ENCODE measurements around the gene CAPN5.
"Not testable (repeated sequence)": the region's sequence is repeated elsewhere in the genome, so short reads cannot be mapped to it uniquely, and the experiment has no call there.

CAPN5 gene

DNA sequence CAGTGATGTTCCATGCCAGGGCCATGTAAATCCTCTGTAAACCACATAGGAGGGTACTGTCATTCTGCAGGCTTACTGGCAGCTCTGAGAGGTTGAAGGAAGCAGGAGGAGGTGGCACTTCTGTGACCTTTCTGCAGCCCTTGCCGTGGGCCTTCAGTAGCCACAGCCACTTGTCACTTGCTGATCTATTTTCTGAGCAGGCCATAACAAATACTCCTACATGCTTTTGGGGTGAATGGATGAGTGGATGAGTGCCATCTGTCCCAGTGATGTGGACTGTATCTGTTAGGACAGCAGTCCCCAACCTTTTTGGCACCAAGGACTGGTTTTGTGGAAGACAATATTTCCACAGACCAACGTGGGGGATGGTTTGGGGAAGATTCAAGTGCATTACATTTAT, 22.4 kb upstream of the CAPN5 start:
- DNase-seq (ENCODE audit: low read depth), result no peak

DNA sequence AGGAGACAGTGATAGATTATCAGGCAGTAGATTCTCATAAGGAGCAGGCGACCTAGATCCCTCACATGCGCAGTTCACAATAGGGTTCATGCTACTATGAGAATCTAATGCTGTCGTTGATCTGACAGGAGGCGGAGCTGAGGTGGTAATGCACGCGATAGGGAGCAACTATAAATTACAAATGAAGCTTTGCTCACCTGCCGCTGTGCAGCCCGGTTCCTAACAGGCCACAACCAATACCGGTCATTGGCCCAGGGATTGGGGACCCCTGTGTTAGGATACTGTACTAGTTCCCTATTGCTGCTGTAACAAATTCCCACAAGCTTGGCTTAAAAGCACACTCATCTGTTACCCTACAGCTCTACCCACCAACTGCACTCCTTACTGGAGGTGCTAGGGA, 21.9 kb upstream of the CAPN5 start:
- no peak for DNase-seq (ENCODE audit: low read depth)

GRCh38 chr11:77046060-77046501, 20.7 kb upstream of the CAPN5 start:
- DNase-seq (ENCODE audit: low read depth), result no peak

DNA sequence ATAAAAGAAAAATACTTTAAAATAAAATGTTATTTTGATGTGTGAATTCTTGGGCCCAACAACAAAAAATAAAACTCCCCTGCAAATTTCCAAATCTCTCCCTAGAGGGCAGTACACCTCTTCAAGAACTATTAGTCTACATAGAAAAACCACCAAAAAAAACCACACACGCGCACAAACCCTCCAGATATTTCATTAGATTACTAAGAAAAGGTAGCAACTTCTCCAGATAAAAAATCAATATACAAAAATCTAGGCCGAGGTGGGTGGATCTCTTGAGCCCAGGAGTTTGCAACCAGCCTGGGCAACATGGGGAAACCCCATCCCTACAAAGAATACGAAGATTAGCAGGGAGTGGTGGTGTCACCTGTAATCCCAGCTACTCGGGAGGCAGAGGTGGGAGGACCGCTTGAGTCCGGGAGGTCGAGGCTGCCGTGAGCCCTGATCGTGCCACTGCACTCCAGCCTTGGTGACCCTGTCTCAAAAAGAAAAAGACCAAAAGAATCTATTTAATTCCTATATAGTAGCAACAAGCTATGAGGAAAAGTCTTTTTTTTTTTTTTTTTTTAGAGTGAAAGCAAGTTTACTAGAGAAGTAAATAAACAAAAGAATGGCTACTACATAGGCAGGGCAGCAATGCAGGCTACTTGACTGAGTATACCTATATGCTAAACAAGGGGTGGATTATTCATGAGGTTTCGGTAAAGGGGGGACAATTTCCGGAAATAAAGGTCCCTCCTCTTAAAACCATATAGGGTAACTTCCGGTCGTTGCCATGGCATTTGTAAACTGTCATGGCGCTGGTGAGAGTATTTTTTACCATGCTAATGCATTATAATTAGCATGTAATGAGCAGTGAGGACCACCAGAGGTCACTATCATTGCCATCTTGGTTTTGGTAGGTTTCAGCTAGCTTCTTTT, 19.5 kb upstream of the CAPN5 start:
- DNase-seq (ENCODE audit: low read depth), result peak; percentile 89

DNA sequence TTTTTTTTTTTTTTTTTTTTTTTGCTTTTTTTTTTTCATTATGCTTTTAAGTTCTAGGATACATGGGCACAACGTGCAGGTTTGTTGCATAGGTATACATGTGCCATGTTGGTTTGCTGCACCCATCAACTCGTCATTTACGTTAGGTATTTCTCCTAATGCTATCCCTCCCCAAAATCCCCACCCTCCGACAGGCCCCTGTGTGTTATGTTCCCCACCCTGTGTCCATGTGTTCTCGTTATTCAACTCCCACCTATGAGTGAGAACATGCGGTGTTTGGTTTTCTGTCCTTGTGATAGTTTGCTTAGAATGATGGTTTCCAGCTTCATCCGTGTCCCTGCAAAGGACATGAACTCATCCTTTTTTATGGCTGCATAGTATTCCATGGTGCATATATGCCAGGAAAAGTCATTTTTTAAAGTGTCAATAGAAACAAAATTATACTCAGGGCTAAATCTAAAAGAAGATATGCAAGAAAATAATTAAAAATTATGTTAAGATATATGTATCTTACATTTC, 18.8 kb upstream of the CAPN5 start:
- DNase-seq (ENCODE audit: low read depth), result not testable (repeated sequence)

- DNase-seq (ENCODE audit: low read depth), result no peak
These were observed 17.7 kb upstream of the CAPN5 start for GRCh38 chr11:77049026-77049425.

DNA sequence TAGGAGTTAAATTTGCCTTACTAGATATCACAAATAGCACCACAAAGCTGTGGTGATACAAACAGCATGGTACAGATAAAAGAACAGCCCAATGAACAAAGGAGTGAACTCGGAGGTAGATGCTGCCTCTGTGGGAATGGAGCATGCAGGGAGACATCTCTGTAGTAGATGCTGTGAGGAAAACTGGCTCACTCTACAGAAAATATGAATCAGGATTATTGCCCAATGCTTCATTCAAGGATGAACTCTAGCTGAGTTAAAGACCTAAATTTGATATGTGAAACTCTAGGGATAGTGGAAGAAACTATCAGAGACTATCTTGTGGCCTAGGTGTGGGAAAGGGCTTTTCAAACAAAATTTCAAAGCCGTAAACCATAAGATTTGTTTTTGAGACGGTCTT, 15.3 kb upstream of the CAPN5 start:
- DNase-seq (ENCODE audit: low read depth), result no peak

- DNase-seq (ENCODE audit: low read depth), result no peak
These were observed 14.3 kb upstream of the CAPN5 start for GRCh38 chr11:77052518-77052917.

DNA sequence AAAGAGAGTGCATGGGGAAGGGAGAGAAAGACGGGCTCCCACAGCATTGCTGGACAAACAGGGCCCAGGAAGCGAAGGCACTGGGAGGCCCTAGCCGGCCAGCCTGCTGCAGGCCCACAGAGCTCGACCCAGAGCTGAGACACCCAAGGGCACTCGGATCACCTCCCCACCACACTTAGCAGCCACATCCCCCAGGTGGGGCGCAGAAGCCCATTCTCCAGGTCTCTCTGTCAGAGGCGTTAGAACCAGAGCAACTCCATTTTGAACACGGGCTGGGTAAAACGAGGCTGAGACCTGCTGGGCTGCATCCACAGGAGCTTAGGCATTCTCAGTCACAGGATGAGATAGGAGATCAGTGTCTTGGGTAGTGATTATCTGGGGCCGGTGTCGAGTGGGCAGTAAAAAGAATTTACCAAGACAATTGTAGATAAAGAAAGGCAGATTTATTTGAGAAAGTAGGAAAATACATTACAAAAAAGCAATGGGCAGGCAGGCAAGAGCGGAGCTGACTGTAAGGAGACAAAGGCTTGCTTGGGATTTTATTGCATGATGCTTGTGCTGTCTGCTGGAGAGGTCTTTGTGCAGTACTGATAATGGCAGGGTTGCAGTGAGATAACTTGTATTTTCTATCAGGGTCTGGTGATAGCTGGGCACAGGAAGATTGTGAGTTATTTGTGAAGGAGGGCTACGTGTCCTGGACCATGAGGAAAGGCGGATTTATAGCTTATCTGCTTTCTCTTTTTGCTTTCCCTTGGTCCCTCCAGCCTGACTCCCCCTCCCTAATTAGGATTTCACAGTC, 13.4 kb upstream of the CAPN5 start:
- DNase-seq (ENCODE audit: low read depth), result no peak

- no peak for DNase-seq (ENCODE audit: low read depth)
These were observed 12.7 kb upstream of the CAPN5 start for GRCh38 chr11:77054084-77054483.

DNA sequence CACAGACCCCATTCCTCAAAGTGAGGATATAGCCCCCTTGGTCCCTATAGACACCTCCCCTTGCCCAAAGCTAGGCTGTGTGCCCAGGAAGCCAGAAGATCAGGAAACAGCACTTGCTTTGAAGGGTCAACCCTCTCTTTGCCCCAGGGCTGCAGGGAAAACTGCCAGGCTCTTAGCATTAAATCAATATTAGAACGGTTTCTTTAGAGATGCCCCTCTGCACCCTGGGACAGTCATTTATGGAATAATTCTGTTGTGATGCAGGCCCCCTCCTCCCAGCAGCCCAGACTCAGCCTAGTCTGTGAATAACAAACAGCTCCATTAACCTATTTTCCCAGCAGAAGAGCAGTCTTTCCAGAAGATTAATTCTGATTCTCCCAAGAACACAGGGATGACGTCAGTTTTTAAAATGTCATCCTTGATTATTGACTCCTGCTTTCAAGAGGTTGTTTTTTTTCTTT, 11.6 kb upstream of the CAPN5 start:
- DNase-seq (ENCODE audit: low read depth), result no peak

DNA sequence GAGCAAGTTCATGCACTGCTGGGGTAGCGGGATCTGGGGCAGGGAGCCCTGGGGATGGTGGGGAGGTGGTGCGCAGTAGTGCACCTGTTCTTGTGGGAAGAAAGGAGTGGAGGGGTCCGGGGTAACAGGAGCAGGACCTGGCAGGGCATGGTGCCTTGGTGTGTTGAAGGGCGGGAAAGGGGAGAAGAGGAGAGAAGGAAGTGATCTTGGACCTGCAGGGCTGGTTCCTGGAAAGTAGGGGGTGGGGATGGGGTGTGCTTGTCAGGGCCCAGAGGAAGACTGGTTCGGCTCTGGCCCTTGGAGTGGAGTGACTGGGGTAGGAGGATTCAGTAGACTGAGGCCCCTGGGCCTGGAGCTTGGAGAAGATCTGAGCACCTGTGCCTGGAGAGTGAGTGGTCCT, 10.9 kb upstream of the CAPN5 start:
- DNase-seq (ENCODE audit: low read depth), result no peak

- no peak for DNase-seq (ENCODE audit: low read depth)
These were observed 9.9 kb upstream of the CAPN5 start for GRCh38 chr11:77056814-77057402.

- no peak for DNase-seq (ENCODE audit: low read depth)
These were observed 8.8 kb upstream of the CAPN5 start for GRCh38 chr11:77057938-77058474.

GRCh38 chr11:77058900-77059299, 7.9 kb upstream of the CAPN5 start:
- DNase-seq (ENCODE audit: low read depth), result no peak

GRCh38 chr11:77059806-77060205, 7.0 kb upstream of the CAPN5 start:
- DNase-seq (ENCODE audit: low read depth), result no peak

DNA sequence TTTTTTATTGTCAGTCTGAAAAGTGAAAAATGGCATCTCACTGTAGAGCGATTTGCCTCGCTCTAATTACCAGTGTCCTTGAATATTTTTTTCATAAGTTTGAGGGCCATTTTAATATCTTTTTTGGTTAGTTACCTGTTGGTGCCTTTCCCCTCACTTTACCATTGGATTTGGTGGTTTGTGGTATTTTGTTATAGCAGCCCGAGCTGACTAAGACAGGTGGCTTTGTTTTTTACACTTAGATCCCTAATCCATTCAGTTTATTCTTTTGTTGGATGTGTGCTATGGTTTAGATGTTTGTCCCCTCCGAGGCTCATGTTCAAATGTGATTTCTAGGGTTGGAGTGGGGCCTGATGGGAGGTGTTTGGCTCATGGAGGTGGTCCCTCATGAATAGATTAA, 6.5 kb upstream of the CAPN5 start:
- no peak for DNase-seq (ENCODE audit: low read depth)

DNA sequence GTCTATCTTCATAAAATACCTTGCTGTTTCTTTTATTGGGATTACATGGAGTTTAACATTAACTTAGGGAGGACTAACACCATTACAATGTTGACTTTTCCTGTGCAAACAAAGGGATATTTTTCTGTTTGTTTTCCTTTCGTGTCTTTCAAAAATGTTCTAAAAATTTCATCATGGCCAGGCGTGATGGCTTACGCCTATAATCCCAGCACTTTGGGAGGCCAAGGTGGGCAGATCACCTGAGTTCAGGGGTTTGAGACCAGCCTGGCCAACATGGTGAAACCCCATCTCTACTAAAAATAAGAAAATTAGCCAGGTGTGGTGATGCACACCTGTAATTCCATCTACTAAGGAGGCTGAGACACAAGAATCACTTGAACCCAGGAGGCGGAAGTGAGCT, 5.5 kb upstream of the CAPN5 start:
- not testable (repeated sequence) for DNase-seq (ENCODE audit: low read depth)

DNA sequence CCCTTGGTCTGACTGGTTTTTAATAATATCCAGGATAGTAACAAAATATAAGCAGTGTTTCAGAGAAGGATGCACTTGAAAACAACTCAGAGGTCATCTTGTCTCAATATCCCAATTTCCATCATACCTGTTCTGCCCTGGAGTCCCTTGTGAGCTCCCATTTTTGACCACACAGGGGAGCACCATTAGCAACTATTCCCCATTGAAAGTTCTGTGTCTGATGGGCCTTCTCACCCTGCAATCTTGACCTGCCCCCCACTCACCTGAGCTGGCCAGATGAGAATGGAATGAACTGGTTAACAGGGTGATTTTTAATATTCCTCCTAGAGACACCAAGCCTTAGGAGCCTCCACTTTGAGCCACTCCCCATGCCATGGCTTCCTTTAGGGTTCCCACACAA, 3.8 kb upstream of the CAPN5 start:
- no peak for DNase-seq (ENCODE audit: low read depth)

- DNase-seq (ENCODE audit: low read depth), result no peak
These were observed 3.4 kb upstream of the CAPN5 start for GRCh38 chr11:77063407-77063806.

DNA sequence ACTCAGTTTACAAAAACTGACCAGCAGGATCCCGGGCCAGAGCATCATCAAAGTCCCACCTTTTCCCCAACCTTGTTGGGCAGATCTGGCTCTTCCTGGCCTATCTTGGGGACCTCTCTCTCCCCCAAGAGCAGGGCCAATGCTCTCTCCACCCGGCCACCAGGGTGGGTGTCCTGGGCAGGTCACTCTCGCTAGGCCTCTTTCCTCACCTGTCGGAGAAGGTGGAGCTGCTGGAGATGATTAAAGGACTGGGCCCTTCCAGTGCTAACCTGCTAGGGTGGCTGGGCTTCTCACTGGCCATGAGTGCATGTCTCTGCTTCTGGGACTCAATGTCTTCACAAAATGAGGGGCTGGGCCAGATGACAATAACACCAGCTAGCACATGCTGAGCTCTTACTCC, 2.9 kb upstream of the CAPN5 start:
- no peak for DNase-seq (ENCODE audit: low read depth)

- DNase-seq (ENCODE audit: low read depth), result no peak
These were observed 2.0 kb upstream of the CAPN5 start for GRCh38 chr11:77064648-77065217.

Data from fibroblast of the conjunctiva (primary cell).